ENCODE measurements around the gene FAM186B.
A peak's percentile ranks its signal among the peaks of the same experiment; 100 is the strongest.

The FAM186B gene

GRCh38 chr12:49577589-49578315 lies 27.7 kb downstream of the FAM186B start:
- Histone ChIP-seq H3K36me3 (ENCODE audit: control insufficient read depth, low read depth, low read length) (peaks cover 10% of the 10 kb centered on the region), H3K4me3 (ENCODE audit: low read length) (no peak overlapping the region), H3K4me1 (ENCODE audit: control insufficient read depth, low read depth, low read length) (no peaks in the 10 kb centered on the region), H3K9me3 (ENCODE audit: control insufficient read depth, low read depth, low read length) (no peaks in the 10 kb centered on the region), H3K27ac (ENCODE audit: low read length) (no peak overlapping the region), H3K27me3 (ENCODE audit: control insufficient read depth, insufficient read depth, low read length) (no peaks in the 10 kb centered on the region), H3K9ac (ENCODE audit: low read length) (no peak overlapping the region)

- Histone ChIP-seq H3K27ac (ENCODE audit: low read length) (peak overlapping the region; percentile 70), H3K4me3 (ENCODE audit: low read length) (peak overlapping the region; percentile 98), H3K36me3 (ENCODE audit: control insufficient read depth, low read depth, low read length) (peaks cover 23% of the 10 kb centered on the region), H3K4me1 (ENCODE audit: control insufficient read depth, low read depth, low read length) (no peaks in the 10 kb centered on the region), H3K9me3 (ENCODE audit: control insufficient read depth, low read depth, low read length) (no peaks in the 10 kb centered on the region), H3K9ac (ENCODE audit: low read length) (peak overlapping the region; percentile 75), H3K27me3 (ENCODE audit: control insufficient read depth, insufficient read depth, low read length) (no peaks in the 10 kb centered on the region)
Measured at GRCh38 chr12:49568442-49569162, 36.8 kb downstream of the FAM186B start.

- Histone ChIP-seq H3K27ac (ENCODE audit: low read length) (peak within 1 kb of the TSS; percentile 70), H3K4me1 (ENCODE audit: control insufficient read depth, low read depth, low read length) (no peaks in the 10 kb centered on the region), H3K36me3 (ENCODE audit: control insufficient read depth, low read depth, low read length) (peaks cover 26% of the 10 kb centered on the region), H3K27me3 (ENCODE audit: control insufficient read depth, insufficient read depth, low read length) (no peaks in the 10 kb centered on the region), H3K4me3 (ENCODE audit: low read length) (peak within 1 kb of the TSS; percentile 98), H3K9ac (ENCODE audit: low read length) (peak within 1 kb of the TSS; percentile 75), H3K9me3 (ENCODE audit: control insufficient read depth, low read depth, low read length) (no peaks in the 10 kb centered on the region)
Measured at GRCh38 chr12:49567611-49568441, 37.6 kb downstream of the FAM186B start, which contains the start of gene MCRS1. TSS of gene MCRS1 (minus strand) at chr12:49568142. CDS start at chr12:49566731, 1,411 bp downstream.

GRCh38 chr12:49567302-49567610 lies 38.2 kb downstream of the FAM186B start:
- H3K9ac ChIP-seq (ENCODE audit: low read length) = peak overlapping the region; percentile 75
- no peaks in the 10 kb centered on the region for H3K4me1 ChIP-seq (ENCODE audit: control insufficient read depth, low read depth, low read length)
- H3K4me3 ChIP-seq (ENCODE audit: low read length) = peak overlapping the region; percentile 98
- peak overlapping the region; percentile 70 for H3K27ac ChIP-seq (ENCODE audit: low read length)
- no peaks in the 10 kb centered on the region for H3K27me3 ChIP-seq (ENCODE audit: control insufficient read depth, insufficient read depth, low read length)
- H3K36me3 ChIP-seq (ENCODE audit: control insufficient read depth, low read depth, low read length) = peaks cover 32% of the 10 kb centered on the region
- no peaks in the 10 kb centered on the region for H3K9me3 ChIP-seq (ENCODE audit: control insufficient read depth, low read depth, low read length)

GRCh38 chr12:49566361-49566760 lies 39.1 kb downstream of the FAM186B start:
- Histone ChIP-seq H3K9ac (ENCODE audit: low read length) (no peak overlapping the region), H3K27me3 (ENCODE audit: control insufficient read depth, insufficient read depth, low read length) (no peaks in the 10 kb centered on the region), H3K27ac (ENCODE audit: low read length) (no peak overlapping the region), H3K4me3 (ENCODE audit: low read length) (no peak overlapping the region), H3K36me3 (ENCODE audit: control insufficient read depth, low read depth, low read length) (peaks cover 39% of the 10 kb centered on the region), H3K4me1 (ENCODE audit: control insufficient read depth, low read depth, low read length) (no peaks in the 10 kb centered on the region), H3K9me3 (ENCODE audit: control insufficient read depth, low read depth, low read length) (no peaks in the 10 kb centered on the region)

- no peak overlapping the region for H3K4me3 ChIP-seq (ENCODE audit: low read length)
- peaks cover 41% of the 10 kb centered on the region for H3K36me3 ChIP-seq (ENCODE audit: control insufficient read depth, low read depth, low read length)
- H3K27ac ChIP-seq (ENCODE audit: low read length) = no peak overlapping the region
Measured at GRCh38 chr12:49565406-49566265, 39.8 kb downstream of the FAM186B start.

GRCh38 chr12:49564686-49565405 lies 40.6 kb downstream of the FAM186B start:
- Histone ChIP-seq H3K9ac (ENCODE audit: low read length) (no peak overlapping the region), H3K27me3 (ENCODE audit: control insufficient read depth, insufficient read depth, low read length) (no peaks in the 10 kb centered on the region), H3K27ac (ENCODE audit: low read length) (no peak overlapping the region), H3K9me3 (ENCODE audit: control insufficient read depth, low read depth, low read length) (no peaks in the 10 kb centered on the region), H3K36me3 (ENCODE audit: control insufficient read depth, low read depth, low read length) (peaks cover 49% of the 10 kb centered on the region), H3K4me3 (ENCODE audit: low read length) (no peak overlapping the region), H3K4me1 (ENCODE audit: control insufficient read depth, low read depth, low read length) (no peaks in the 10 kb centered on the region)

More at GRCh38 chr12:49565406-49566265, 39.8 kb downstream of the FAM186B start:
- Histone ChIP-seq H3K9ac (ENCODE audit: low read length) (no peak overlapping the region), H3K27me3 (ENCODE audit: control insufficient read depth, insufficient read depth, low read length) (no peaks in the 10 kb centered on the region), H3K9me3 (ENCODE audit: control insufficient read depth, low read depth, low read length) (no peaks in the 10 kb centered on the region), H3K4me1 (ENCODE audit: control insufficient read depth, low read depth, low read length) (no peaks in the 10 kb centered on the region)

- Histone ChIP-seq H3K9ac (ENCODE audit: low read length) (no peak overlapping the region), H3K36me3 (ENCODE audit: control insufficient read depth, low read depth, low read length) (peaks cover 56% of the 10 kb centered on the region), H3K4me1 (ENCODE audit: control insufficient read depth, low read depth, low read length) (no peaks in the 10 kb centered on the region)
Measured at GRCh38 chr12:49563951-49564685, 41.3 kb downstream of the FAM186B start.

GRCh38 chr12:49562831-49563230 lies 42.6 kb downstream of the FAM186B start:
- Histone ChIP-seq H3K4me3 (ENCODE audit: low read length) (no peak overlapping the region), H3K36me3 (ENCODE audit: control insufficient read depth, low read depth, low read length) (peaks cover 66% of the 10 kb centered on the region), H3K9ac (ENCODE audit: low read length) (no peak overlapping the region), H3K9me3 (ENCODE audit: control insufficient read depth, low read depth, low read length) (no peaks in the 10 kb centered on the region), H3K4me1 (ENCODE audit: control insufficient read depth, low read depth, low read length) (no peaks in the 10 kb centered on the region), H3K27ac (ENCODE audit: low read length) (no peak overlapping the region), H3K27me3 (ENCODE audit: control insufficient read depth, insufficient read depth, low read length) (no peaks in the 10 kb centered on the region)

More at GRCh38 chr12:49563951-49564685, 41.3 kb downstream of the FAM186B start:
- Histone ChIP-seq H3K9me3 (ENCODE audit: control insufficient read depth, low read depth, low read length) (no peaks in the 10 kb centered on the region), H3K4me3 (ENCODE audit: low read length) (no peak overlapping the region), H3K27ac (ENCODE audit: low read length) (no peak overlapping the region), H3K27me3 (ENCODE audit: control insufficient read depth, insufficient read depth, low read length) (no peaks in the 10 kb centered on the region)

GRCh38 chr12:49562233-49562632 lies 43.2 kb downstream of the FAM186B start:
- Histone ChIP-seq H3K27ac (ENCODE audit: low read length) (no peak overlapping the region), H3K36me3 (ENCODE audit: control insufficient read depth, low read depth, low read length) (peaks cover 66% of the 10 kb centered on the region), H3K4me3 (ENCODE audit: low read length) (no peak overlapping the region), H3K4me1 (ENCODE audit: control insufficient read depth, low read depth, low read length) (no peaks in the 10 kb centered on the region), H3K27me3 (ENCODE audit: control insufficient read depth, insufficient read depth, low read length) (no peaks in the 10 kb centered on the region), H3K9ac (ENCODE audit: low read length) (no peak overlapping the region), H3K9me3 (ENCODE audit: control insufficient read depth, low read depth, low read length) (no peaks in the 10 kb centered on the region)

All from iPS-18a (cell line).